GM18526 (cell line): ENCODE results near the gene HLF.

Experiments
- POLR2A ChIP-seq: IDR thresholded peaks from 3 replicates; pipeline ENCODE4 v1.6.1; 2011; ENCODE audit not compliant: insufficient read length; ENCODE audit errors: extremely low read depth

The HLF gene

GRCh38 chr17:55354010-55354409 is 89.2 kb downstream of the HLF start:
- TF ChIP-seq POLR2A = no peak

GRCh38 chr17:55354941-55355340 is 90.2 kb downstream of the HLF start:
- no peak for TF ChIP-seq POLR2A

DNA sequence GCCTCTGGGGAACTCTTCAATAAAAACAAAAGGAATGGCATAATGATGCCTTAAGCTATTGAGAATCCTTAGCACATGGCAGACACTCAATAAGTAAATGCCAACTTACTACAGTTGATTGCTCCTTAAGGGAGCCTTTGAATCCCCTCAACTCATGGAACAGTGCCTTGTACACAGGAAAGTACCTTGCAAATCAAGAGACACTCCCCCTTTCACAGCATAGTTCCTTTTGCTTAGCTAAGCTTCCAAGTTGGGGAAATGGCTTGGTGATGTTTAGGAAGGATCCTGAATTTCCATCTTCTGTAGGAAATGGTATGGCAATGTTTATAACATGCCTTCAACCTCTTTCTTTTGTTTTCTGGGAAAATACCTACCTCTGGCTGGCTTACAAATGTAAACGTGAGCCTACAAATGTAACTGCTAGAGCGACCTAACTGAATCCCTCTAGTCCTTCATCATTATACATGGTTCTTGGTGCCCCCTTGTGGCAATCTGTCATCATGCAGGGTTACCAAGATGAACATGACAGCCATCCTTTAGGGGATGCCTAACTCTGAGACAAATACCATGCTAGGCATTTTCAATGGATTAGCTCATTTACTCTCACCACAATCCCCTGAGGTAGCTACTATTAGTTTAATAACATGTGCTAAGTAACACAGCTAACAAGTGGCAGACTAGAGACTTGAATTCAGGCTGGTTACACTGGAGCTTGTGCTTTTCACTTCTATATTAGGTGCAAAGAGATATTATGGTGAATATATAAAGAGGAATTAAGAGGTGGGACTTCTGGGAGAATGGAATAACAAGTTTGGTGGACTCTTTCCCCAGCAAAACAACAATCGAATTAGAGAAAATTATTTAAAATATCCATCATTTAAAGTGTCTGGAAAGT is 91.9 kb downstream of the HLF start:
- no peak for TF ChIP-seq POLR2A

- TF ChIP-seq POLR2A = no peak
These were observed 96.2 kb downstream of the HLF start for GRCh38 chr17:55360971-55361370.

DNA sequence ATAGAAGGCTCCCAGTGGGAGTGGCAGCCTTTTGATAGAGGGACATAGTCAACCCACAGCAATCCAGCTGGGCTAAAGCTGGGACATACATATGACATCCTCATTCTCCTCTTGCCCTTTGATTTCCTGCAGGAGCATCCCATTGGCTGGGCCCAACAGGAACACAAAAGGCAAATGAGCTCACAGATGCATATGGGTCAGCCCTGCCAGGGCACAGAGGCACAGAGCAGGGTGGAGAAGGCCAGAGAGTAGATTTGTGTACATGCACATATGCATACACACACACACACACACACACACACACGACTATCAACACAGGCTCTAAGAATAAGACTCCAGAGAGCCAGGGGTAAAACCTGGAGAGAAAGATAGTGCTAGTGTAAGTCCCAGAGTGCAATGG is 98.3 kb downstream of the HLF start:
- no peak for TF ChIP-seq POLR2A

GRCh38 chr17:55366020-55366481 is 101.3 kb downstream of the HLF start:
- no peak for TF ChIP-seq POLR2A

GRCh38 chr17:55368706-55369105 is 103.9 kb downstream of the HLF start:
- TF ChIP-seq POLR2A = no peak
